COLO829 (cell line): ENCODE measurements around the gene ELMO1.

Experiments
- DNase-seq: peaks from one replicate; pipeline ENCODE4 v3.0.0; 2012; ENCODE audit warnings: low spot score

ELMO1 gene

GRCh38 chr7:37368540-37368939 lies 80.1 kb downstream of the ELMO1 start:
- no peak for DNase-seq

- DNase-seq = no peak
These were observed 81.7 kb downstream of the ELMO1 start for GRCh38 chr7:37367010-37367409.

- no peak for DNase-seq
These were observed 82.2 kb downstream of the ELMO1 start for GRCh38 chr7:37366445-37366844.

GRCh38 chr7:37365405-37365804 lies 83.3 kb downstream of the ELMO1 start:
- DNase-seq = no peak

GRCh38 chr7:37364856-37365255 lies 83.8 kb downstream of the ELMO1 start:
- no peak for DNase-seq

GRCh38 chr7:37363536-37364491 lies 84.8 kb downstream of the ELMO1 start:
- no peak for DNase-seq

- no peak for DNase-seq
These were observed 85.9 kb downstream of the ELMO1 start for GRCh38 chr7:37362802-37363201.

GRCh38 chr7:37360484-37360883 lies 88.2 kb downstream of the ELMO1 start:
- DNase-seq = no peak

- DNase-seq = peak; percentile 13
These were observed 88.8 kb downstream of the ELMO1 start for GRCh38 chr7:37359662-37360444.

GRCh38 chr7:37359180-37359579 lies 89.5 kb downstream of the ELMO1 start:
- no peak for DNase-seq

- DNase-seq = no peak
These were observed 91.0 kb downstream of the ELMO1 start for GRCh38 chr7:37357637-37357996.

- no peak for DNase-seq
These were observed 91.6 kb downstream of the ELMO1 start for GRCh38 chr7:37356911-37357636.

- DNase-seq = no peak
These were observed 94.0 kb downstream of the ELMO1 start for GRCh38 chr7:37354656-37355131.

GRCh38 chr7:37353949-37354655 lies 94.6 kb downstream of the ELMO1 start:
- no peak for DNase-seq

GRCh38 chr7:37352974-37353948 lies 95.4 kb downstream of the ELMO1 start:
- peak; percentile 23 for DNase-seq

GRCh38 chr7:37352251-37352880 lies 96.3 kb downstream of the ELMO1 start:
- DNase-seq = no peak

GRCh38 chr7:37351716-37352115 lies 96.9 kb downstream of the ELMO1 start:
- DNase-seq = no peak

GRCh38 chr7:37349979-37350590 lies 98.6 kb downstream of the ELMO1 start:
- no peak for DNase-seq

- DNase-seq = no peak
These were observed 99.7 kb downstream of the ELMO1 start for GRCh38 chr7:37348982-37349381.

- no peak for DNase-seq
These were observed 101.9 kb downstream of the ELMO1 start for GRCh38 chr7:37346761-37347160.
